GM18526 (cell line): ENCODE measurements around the gene POF1B.

ENCODE experiments used
- POLR2A ChIP-seq: IDR thresholded peaks from 3 replicates; pipeline ENCODE4 v1.6.1; 2011; ENCODE audit not compliant: insufficient read length; ENCODE audit errors: extremely low read depth

POF1B gene

DNA sequence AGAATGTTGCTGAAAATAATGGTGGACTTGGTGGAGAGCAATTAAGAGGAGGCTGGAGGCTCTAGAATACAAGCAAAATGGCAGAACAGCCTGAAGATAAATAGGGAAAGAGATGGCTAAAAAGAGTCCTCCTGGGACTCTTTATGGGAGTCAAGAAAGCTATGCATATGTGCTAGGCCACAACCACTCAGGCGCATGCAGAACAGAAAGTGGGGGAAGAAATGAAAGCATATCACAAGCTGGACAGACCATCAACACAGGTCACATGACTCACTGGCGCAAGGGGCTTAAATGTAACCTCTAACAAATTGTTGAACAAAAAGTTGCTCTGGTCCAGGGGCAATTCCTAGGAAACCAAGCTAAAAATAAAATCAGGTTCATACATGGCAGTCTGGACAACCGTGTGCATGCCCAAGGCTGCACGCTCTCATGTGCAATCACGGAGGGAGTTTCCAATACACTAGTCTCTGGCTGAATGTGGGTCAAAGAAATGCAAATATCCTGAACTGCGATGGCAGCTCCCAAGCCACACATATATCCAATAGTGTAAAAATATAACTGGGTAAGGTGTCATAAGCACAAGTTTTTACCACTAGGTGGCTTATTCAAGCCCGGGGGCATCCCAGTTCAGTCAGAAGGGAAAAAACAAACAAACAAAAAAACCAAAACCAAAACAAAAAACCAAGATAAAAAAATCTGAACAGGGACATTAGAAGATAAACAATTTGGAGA lies 90.3 kb downstream of the POF1B start:
- no peak for TF ChIP-seq POLR2A

DNA sequence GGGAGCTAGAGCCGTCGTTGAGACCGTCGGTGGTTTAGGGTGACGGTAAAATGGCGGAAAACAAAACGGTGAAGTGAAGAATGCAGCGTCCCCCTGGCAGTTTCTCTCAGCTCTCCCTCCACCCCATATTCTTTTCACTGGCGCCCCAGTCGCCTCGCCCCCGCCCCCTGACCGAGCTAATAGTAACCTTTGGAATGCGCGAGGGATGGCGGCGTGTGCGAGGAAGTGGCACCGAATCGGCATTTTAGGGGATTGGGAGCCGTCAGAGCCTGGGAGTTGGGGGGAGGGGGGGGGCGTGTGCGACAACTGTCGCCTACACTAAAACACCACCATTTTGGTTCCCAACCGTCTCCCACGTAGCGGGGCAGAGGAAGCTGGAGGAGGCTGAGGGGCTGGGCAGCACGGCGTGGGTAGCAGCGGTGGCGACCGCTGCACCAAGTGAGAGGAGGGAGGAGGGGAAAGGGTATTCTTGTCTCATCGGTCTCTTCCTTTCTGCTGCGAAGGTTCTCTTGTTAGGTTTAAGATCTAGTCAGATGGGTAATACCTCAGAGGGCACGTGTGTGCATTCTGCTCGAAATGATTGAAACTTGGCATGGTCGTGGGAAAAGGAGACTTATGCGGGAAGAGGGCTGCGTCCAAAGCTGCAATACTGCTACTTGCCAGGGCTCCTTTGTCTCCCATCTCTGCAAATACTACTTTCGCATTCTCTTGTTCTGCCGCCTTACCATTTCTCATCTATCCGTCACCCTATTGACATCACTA lies 134.8 kb downstream of the POF1B start:
- TF ChIP-seq POLR2A, result no peak

DNA sequence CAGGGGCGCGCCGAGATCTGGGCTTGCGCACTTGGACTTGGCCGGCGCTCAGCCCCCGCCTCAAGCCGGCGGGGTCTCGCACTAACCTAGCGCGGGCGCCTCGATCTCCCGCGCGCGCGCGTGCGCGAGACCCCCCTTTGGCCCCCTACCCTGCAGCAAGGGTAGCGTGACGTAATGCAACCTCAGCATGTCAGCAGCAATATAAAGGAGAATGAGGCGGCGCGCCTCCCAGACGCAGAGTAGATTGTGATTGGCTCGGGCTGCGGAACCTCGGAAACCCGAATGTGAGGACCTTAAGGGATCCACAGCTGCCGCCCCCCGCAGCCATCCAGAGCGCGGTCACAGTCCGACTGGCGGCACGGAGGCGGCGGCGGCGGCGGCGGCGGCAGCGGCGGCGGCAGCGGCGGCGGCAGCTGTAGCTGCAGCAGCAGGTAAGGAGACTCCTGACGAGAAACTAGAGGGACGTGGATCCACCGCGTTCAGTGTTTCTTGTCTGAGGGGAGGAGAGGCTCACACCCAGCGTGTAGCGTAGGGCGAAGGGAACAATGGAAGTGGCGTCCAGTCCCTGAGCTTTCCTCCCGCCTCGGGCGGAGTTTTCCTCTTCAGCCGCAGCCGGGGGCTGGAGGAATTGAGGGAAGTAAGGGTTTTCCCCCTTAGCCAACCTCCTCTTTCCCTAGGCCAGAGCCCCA lies 135.6 kb downstream of the POF1B start, which contains the start of the genes SATL1 and ZNF711:
TSS of gene SATL1 (minus strand) at position 19 of the 689 bp plus-strand sequence. CDS start 134,811 bp downstream, outside the sequence.
TSS of gene ZNF711 (plus strand) at position 231 of the 689 bp plus-strand sequence. CDS start 3,582 bp downstream, outside the sequence.
- TF ChIP-seq POLR2A, result no peak

DNA sequence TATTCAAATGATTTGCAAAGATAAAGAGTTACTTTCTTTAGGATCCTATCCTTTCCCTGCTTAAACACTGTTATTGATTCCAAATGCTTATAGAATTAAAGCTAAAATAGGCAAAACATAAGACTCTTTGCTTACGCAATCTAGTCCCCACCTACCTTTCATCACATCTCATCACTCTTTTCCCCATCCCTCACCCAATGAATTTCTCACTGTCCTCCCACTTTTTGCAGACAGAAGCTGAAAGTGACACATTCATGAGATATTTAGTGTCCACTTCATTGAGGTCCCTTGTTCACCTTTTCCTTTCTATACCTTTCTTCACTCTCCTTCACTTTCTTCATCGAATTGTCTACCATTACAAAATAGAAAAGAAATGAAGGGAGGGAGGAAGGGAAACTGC lies 136.3 kb downstream of the POF1B start:
- no peak for TF ChIP-seq POLR2A
